ENCODE results near the gene IGDCC3.

GRCh38 chr15:65290228-65290627 is 87.6 kb downstream of the IGDCC3 start:
- no peak for TF ChIP-seq CTCF (optimal IDR thresholded peaks at IDR 0.05 in 1 of 3, IDR thresholded peaks at IDR 0.05 in 1 of 3, conservative IDR thresholded peaks at IDR 0.05 in 1 of 3; ENCODE audit: extremely low read depth in 1 of 3, insufficient read depth in 2 of 3, low read length in 3 of 3)
- TF ChIP-seq EZH2 (IDR thresholded peaks at IDR 0.05; ENCODE audit: low read length), result no peak

All from keratinocyte (primary cell).